ENCODE results near the gene FGF12.

FGF12 gene

DNA sequence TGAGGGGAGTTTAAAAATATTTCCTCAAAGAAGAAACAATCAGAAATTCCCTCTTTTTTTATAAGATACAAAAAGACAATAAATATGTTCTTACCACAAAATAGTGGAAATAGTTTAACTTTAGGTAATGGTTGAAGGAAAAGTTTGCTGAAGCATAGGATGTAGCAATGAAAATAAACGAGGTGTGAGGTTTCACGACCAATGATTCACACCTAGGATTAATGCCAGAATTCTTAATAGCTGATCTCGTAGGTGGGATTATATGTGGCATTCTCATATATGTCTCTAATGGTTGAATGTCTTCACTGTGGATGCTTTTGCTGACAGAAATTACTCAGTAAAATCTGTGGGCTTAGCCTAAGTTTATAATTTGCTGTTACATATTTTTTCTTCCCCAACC lies 467.7 kb downstream of the FGF12 start:
- DNase-seq (ENCODE audit: low spot score) = no peak

DNA sequence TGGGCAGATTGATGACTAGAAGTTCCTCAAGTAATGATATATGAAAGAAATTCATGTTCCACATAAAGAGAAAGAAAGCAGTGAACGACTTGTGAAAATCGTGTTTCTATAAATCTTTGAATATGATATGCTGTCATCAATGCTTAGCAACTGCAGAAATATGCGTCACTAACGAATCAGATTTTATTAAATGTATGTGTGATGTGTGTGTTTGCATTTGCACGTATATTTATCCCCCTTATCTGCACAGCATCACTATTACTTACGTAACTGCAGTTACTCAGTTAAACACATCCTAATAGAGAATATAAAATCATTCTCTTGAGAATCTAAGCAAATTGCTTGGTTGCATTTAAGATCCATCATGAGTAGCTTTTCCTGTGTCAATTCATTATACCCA lies 468.6 kb downstream of the FGF12 start:
- DNase-seq (ENCODE audit: low spot score) = no peak

DNA sequence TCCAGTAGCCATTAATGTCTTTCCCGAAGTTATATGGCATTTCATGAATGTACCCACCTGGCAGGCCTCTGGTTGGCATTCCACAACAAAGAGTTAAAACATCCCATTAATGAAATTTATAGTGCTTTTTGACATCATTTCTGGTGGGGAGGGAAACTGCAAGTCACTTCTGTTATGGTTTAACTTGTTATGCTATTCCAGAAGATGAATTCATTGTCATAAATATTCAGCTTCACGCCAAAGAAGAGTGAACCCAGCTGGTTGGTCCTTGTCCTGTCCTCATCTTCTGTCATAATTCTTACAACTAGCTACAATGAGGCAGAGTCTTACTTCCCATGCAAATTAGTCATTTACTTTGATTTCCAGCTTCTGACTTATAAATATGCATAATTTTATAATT lies 471.5 kb downstream of the FGF12 start:
- DNase-seq (ENCODE audit: low spot score) = no peak

GRCh38 chr3:192253138-192253887 lies 474.0 kb downstream of the FGF12 start:
- no peak for DNase-seq (ENCODE audit: low spot score)

GRCh38 chr3:192249516-192249915 lies 477.8 kb downstream of the FGF12 start:
- no peak for DNase-seq (ENCODE audit: low spot score)

GRCh38 chr3:192246847-192247559 lies 480.3 kb downstream of the FGF12 start:
- no peak for DNase-seq (ENCODE audit: low spot score)

GRCh38 chr3:192244591-192244990 lies 482.8 kb downstream of the FGF12 start:
- DNase-seq (ENCODE audit: low spot score) = no peak

DNA sequence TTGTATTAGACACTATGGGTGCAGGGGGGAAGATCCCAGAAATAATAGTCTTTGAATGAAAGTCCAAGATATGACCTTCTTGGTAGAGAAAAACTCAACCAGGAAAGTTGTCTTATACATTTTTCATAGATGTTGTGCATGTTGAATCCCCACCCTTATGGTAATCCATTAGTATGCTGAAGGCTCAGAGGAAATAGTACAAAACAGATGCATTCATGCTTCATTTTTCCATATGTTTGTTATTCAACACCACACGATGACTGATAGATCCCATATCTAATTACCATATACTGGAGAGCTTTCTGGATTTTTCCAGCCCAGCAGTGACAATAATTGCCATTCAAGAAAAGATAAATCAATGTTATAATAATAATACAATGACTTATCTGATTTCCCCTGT lies 487.4 kb downstream of the FGF12 start:
- no peak for DNase-seq (ENCODE audit: low spot score)

GRCh38 chr3:192237992-192238608 lies 489.2 kb downstream of the FGF12 start:
- DNase-seq (ENCODE audit: low spot score) = no peak

- no peak for DNase-seq (ENCODE audit: low spot score)
Observed at GRCh38 chr3:192229866-192230265, 497.5 kb downstream of the FGF12 start.

DNA sequence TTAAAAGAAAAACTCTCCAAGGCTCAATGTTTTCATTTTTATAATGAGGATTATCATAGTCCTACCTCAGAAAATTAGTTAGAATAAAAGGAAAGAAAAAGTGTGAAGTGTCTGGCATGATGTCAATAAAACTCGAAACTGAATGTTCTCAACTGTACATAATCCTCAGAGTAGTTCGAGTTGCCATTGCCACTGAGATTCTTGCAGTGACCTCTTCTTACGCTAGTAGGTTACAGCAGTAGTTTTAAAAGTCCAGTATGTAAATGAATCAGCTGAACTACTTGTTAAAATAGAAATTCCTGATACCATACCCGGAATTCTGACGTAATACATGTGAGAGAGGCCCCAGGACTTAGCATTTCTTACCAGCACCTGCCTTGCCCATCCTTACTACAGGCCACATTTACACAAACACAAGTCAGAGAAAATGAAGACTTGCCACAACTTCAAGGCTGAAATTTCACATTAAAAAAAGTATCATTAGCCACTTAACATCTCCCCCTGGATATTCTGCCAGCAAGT lies 502.6 kb downstream of the FGF12 start:
- no peak for DNase-seq (ENCODE audit: low spot score)

DNA sequence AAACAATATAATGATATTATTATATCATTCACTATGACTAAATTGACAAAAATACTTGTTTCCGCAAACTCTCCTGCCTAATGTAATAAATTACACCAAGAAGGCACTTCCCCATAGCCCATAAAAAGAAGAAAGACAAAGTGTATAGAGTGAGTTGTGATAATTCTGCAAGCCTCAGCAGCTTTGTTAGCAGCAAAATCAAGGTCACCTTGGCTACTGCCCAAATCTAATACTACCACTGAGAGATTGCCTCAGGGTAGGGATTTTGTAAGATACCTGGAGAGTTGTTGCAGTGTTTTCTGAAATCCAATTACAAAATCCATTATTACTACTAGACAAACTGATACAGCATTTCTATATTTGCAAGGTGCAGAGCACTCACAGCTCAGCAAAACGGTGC lies 503.5 kb downstream of the FGF12 start:
- DNase-seq (ENCODE audit: low spot score) = no peak

DNA sequence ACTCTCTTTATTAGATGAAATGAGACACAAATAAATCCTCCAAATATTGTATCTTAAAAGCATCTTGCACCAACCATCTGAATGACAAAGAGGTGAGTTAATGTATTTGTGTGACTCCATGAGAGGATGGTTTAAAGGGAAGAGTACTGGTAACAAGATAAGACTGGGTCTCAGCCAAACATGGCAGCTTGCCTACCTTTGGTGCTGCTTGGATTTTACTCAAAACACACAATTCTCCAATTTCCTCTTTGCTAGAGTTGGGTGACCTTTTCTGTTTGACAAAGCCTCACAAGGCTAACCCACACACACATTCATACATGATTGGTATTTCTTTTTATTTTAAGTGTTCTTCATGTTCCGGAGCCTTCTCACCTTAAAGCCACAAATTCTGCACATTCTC lies 506.4 kb downstream of the FGF12 start:
- no peak for DNase-seq (ENCODE audit: low spot score)

DNA sequence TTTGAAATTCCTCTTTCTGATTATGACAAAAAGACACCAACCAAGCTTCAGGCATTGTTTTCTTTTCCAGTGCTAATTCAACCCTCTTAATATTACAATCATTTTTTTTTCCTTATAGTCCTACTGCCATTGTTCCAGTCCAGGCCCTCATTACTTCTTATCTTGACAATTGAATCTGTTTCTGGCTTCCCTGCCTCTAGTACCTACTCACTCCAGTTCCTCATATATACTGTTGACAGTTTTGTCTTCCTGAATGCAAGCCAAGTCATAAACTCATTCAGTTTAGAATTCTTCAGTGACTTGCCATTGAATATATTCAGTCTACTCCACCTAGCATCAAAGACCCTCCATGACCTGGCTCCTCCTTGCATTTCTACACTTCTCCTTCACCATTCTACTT lies 507.4 kb downstream of the FGF12 start:
- DNase-seq (ENCODE audit: low spot score) = no peak

GRCh38 chr3:192216067-192216466 lies 511.3 kb downstream of the FGF12 start:
- DNase-seq (ENCODE audit: low spot score) = no peak

GRCh38 chr3:192212979-192213378 lies 514.4 kb downstream of the FGF12 start:
- no peak for DNase-seq (ENCODE audit: low spot score)

- DNase-seq (ENCODE audit: low spot score) = no peak
Observed at GRCh38 chr3:192212335-192212734, 515.0 kb downstream of the FGF12 start.

DNA sequence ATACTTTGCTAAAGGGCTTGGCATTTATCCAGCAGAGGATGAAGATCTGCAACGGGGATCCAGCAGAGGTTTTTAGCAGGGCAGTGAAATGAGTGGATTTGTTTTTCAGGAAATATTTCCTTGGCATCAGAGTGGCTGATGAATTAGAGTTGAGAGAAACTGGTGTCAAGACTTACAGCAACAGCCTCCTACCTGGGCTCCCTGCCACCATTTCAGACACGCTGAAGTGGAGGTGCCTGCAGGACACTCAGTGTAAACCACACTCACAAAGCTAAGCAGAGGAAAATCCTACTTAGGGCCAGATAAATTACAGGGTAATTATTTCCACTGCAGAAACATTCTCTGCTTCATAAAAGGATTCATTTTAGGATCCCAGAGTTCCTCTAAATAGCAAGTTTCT lies 519.7 kb downstream of the FGF12 start:
- no peak for DNase-seq (ENCODE audit: low spot score)

DNA sequence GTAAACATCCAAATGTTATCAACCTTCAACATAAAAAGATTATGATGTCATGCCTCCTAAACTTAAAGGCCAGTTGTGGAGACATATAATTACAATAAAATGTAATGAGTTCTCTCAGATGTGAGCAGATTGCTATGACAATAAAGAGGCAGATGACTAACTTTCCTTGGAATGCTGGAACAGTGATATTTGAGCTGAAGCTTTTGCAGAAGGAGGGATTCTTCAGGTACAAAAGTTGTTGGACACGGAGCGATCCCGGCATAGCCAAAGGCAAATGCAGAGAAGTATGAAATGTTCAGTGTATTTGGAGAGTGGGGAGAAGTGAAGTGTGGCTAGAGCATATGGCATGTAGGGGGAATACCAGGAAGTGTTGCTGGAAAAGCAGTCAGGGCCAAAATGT lies 520.1 kb downstream of the FGF12 start:
- DNase-seq (ENCODE audit: low spot score) = no peak

DNA sequence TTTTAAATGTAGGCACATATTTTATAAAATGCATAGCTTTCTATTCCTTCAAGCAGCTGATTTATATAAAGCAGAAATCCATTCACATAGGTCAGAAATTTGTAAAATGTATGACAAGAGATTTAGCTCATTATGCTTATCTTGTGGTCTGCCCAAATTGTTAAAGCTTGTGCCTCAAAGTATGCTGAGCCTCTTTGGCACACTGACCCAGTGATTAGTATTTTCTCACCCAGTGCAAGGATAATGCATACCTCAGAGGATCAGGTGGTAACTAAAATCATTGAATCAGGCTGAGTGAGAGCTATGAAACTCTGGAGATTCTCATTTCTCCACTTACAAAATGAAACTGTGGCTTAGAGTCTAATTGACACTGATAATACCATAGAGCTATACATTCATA lies 533.3 kb downstream of the FGF12 start:
- DNase-seq (ENCODE audit: low spot score) = no peak

DNA sequence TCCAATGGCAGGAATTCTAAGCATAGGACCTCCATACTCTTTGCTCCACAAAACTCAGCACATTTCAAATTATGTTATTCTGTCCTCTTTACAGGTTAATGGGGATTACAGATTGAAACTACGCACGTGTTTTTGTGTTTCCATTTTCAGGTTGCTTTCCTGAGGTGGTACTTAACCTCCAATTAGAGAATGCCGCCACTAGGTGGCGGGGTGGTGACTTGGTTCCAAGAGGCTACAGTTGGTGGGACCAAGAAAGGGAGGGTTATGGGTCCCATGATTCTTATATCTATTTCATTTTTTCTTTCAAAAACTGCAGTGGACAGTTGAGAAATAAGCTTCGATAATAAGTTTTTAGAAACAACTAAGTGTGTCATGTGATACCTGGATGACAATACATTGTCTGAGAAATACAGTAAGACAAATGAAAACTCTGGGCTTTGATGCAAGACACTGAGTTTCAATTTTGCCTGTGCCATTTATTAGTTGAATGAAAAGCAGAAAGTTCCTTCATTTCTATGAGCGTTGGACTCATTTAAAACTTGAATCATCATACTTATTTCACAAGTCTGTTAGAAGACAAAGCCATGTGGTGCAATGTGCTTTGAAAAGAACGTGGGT lies 539.0 kb downstream of the FGF12 start:
- peak; percentile 20 for DNase-seq (ENCODE audit: low spot score)

- no peak for DNase-seq (ENCODE audit: low spot score)
Observed at GRCh38 chr3:192187485-192188051, 539.8 kb downstream of the FGF12 start.

All from hematopoietic multipotent progenitor cell treated with erythropoietin and hydrocortisone succinate and interleukin-3 and kit ligand, for 17 days (in vitro differentiated cells).